GM10847 (cell line): ENCODE data around the gene ZNF563.

Experiments
- POLR2A ChIP-seq: IDR thresholded peaks from 2 replicates; pipeline ENCODE4 v1.6.1; 2011; ENCODE audit not compliant: insufficient read length; ENCODE audit errors: extremely low read depth

Gene ZNF563

DNA sequence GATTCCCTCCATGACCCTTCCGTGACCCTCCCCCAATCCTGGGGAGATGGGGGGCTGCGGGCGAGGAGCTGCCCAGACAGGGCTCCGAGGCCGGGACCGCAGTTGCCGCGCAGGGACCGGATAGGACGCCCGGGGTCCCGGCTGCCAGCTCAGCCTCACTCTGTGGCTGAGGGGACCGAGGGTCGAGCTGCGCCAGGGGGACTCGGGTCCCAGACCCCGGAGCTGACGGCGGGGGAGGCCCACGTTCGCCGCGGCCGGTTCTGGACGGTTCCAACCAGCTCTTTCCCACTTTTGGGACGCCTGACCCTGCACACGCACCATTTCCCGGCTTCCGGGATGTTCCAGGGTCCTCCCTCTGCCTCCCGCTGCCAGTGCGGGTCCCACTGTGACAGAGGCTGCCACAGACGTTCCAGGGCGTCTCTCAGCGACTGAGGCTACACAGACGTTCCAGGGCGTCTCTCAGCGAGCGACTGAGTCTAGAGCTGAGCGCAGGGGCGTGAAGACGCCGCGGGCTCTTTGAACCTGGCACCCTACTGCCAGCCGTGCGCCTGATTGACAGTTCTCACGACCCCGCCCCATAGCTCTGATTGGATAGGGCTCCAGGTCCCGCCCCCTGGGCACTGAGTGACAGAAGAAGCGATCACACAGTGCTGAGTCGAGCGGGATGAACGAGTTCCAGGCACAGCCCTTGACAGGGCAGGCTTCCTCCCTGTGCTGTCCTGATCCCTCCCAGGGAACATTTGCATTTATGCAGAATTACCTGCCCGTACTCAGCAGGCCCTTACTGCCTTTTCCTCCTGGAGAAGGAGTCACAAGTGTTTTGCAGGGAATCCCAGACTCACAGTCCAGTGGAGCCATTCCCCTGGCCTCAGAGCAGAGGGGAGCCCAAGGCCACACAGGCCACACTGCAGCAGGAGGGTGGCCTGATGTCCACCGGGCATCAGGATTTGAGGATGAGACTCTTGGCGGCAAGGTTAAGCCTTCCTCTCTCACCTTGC, at the start of gene ZNF563:
ZNF563 (minus strand) TSS at position 472 of the 998 bp plus-strand sequence; CDS start at position 321, 151 bp downstream.
- peak; percentile 96 for TF ChIP-seq POLR2A

DNA sequence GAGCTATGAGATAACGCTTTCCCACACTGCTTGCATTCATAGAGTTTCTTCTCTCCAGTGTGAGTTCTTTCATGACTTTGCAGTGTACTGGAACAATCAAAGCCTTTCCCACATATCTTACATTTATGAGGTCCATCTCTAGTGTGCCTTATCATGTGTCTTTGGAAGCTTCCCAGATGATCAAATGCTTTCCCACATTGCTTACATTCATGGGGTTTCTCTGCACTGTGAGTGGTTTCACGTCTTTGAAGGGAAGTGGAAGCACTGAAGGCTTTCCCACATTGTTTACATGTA, 47.0 kb upstream of the ZNF563 start:
- no peak for TF ChIP-seq POLR2A

DNA sequence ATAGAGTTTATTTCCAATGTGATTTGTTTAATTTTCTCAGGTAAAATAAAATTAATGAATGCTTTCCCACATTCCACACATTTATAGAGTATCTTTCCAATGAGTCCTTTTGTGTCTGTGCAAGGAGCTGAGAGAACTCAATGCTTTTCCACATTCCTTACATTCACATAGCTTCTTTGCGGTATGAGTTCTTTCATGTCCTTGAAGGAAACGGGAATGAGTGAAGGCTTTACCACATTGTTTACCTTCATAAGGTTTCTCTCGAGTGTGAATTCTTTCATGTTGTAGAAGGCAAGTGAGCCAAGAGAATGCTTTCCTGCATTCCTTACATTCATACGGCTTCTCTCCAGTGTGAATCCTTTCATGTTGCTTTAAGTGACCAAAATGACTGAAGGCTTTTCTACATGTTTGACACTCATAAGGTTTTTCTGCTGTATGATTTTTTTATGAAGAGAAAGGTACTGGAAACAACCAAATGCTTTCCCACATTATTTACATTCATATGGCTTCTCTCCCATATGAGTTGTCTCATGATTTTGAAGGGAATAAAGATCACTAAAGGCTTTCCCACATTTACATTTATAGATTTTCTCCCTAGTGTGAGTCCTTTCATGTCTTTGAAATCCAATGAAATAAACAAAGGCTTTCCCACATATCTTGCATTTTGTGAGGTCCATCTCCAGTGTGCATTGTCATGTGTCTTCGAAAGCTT, 46.5 kb upstream of the ZNF563 start:
- TF ChIP-seq POLR2A = no peak

DNA sequence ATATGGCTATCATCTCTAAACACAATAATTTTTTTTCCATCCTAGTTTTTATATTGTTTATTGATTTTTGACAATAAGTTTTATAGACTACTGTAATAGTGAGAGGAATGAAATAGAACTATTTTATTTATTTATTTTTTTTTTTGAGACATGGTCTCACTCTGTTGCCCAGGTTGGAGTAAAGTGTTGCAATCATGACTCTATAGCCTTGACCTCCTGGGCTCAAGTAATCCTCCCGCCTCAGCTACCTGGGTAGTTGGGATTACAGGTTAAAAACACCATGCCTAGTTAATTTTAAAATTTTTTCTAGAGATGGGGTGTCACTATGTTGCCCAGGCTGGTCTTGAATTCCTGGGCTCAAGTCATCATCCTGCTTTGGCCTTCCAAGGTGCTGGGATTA, 40.6 kb upstream of the ZNF563 start:
- no peak for TF ChIP-seq POLR2A

DNA sequence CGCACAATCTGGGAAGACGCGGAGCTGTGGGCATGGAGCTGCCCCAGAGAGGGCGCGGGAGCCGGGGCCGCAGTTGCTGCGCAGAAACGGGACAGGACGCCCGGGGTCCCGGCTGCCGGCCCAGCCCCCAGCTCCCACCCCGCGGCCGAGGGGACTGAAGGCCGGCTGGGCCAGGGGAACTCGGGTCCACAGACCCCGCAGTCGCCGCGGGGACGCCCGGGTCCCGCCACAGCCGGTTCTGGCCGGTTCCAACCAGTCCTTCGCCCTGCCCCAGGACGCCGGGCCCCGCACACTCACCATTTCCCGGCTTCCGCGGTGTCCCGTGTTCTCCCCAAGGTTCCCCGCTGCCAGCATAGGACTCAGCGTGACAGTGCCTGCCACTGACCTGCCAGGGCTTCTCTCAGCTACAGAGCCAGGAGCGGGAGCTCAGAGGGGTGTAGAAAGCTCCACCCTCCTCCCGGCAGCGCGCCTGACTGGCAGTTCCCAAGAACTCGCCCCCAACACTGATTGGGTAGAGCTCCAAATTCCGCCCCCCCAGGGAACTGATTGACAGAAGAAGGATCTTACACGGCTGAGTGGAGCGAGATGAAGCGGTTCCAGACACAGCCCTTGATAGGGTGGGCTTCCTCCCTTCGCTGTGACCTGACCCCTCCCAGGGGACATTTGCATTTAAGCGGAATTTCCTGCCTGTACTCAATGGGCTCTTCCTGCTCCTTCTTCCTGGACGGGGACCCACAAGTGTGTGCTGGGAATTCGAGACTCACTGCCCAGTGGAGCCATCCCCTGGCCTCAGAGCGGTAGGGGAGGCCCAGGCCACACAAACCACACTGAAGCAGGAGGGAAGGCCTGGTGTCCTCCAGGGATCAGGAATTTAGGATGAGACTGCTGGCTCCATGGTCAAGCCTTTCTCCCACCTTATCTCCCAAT, 32.1 kb upstream of the ZNF563 start, which contains the start of gene ZNF442:
ZNF442 (minus strand) TSS at position 448 of the 927 bp plus-strand sequence. CDS start 2,052 bp downstream, outside the sequence.
- TF ChIP-seq POLR2A = peak; percentile 67

DNA sequence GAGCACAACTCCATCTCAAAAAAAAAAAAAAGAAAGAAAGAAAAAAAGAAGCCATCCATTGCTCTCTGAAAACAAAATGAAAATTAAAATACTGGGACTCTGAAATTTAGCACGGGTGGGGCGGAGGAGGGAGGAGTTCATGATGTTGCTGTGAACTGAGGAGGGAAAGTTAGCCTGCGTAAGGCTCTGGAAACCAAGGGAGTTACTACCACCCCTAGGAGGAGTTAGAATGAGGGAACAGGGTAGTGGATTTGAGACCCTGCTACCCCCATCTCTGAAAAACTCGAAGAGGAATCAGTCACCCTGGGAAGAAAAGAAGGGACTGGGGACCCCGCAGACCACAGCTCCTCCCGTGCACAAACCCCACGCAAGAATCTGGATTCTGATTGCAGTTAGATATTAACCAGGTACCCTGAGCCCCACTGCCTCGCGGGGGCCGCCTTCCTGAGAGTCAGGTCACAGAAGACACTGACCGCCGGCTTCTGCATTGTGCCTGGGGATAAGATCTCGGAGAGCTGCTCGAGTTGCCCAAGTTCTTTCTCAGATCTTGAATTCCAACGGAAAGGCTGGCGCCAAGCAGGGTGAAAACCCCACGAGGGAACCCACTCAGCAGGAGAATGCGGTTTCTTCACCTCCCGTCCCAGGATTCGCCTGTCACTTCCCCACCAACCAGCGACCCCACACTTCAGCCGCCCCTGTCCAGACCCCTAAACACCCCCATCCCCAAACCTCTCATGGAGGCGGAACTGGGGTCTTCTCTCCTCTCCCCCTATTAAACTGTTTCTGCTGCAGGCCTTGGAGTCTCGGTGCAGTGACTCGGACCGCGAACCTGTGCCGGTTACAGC, 31.2 kb upstream of the ZNF563 start:
- no peak for TF ChIP-seq POLR2A

DNA sequence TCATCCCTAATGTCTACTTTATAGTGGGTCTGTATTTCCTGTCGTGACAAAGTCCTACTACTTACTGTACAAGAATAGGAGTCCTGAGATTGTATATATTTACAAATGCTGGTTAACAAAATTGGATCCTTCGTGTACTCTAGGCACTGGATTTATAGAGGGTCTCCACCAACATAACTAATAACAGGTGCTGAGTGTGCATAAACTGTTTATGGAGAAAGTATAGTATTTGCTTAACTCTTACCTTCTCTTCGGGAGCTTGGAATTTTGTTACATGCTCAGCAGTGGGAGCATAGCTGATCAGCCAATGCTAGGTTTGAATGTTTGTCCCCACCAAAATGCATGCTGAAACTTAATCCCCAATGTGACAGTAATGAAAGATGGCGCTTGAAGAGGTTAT, 19.9 kb upstream of the ZNF563 start:
- no peak for TF ChIP-seq POLR2A

DNA sequence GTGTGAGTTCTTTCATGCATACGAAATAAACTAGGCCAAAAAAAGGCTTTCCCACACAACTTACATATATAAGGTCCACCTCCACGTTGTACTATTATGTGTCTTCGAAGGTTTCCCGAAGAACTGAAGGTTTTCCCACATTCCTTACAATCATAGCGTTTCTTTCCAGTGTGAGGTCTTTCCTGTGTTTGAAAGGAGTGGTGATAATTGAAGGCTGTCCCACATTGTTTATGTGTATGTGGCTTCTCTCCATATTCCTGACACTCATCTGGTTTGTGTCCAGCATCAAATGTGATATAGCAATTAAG, 17.4 kb upstream of the ZNF563 start:
- no peak for TF ChIP-seq POLR2A

DNA sequence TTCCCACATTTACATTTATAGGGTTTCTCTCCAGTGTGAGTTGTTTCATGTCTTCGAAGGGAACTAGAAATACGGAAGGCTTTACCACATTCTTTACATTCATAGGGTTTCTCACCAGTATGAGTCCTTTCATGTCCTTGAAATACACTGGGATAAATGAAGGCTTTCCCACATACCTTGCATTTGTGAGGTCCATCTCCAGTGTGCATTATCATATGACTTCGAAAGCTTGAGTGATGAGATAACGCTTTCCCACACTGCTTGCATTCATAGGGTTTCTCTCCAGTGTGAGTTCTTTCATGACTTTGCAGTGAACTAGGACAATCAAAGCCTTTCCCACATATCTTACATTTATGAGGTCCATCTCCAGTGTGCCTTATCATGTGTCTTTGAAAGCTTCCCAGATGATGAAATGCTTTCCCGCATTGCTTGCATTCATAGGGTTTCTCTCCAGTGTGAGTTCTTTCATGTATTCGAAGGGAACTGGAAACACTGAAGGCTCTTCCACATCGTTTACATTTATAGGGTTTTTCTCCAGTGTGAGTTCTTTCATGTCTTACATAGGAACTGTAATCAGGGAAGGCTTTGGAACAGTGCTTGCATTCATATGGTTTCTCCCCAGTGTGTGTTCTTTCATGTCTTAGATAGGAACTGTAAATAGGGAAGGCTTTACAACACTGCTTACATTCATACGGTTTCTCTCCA, 16.9 kb upstream of the ZNF563 start:
- TF ChIP-seq POLR2A = no peak

DNA sequence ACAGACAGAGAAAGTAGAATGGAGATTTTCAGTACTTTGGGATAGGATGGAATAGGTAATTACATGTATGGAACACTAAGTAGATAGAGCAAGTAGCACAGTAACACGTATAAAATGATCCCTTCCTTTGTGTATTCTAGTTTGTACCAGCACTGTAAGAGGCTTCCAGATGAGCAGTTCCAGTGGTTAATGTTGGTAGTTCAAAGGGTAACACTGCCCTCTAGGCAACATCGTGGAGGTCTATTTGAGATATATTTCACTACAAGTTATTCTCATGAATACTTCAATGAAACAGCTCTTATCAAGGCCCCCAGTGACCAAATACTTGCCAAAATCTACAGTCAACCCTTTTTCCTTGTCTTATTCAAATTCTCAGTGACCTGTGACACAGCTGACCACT, 13.5 kb upstream of the ZNF563 start:
- TF ChIP-seq POLR2A = no peak

DNA sequence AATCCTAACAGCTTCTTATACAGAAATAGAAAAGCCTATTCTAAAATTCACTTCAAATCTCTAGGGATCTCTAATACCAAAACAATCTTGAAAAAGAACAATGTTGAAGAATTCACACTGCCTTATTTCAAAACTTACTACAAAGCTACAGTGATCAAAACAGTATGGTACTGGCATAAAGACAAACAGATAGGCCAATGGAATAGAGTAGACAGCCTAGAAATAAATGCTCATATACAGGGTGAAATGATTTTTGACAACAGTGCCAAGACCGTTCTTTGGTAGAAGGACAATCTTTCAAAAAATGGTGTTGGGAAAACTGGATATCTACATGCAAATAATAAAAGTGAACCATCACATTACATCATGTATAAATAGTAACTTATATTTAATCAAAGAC, 11.8 kb upstream of the ZNF563 start:
- TF ChIP-seq POLR2A = no peak

DNA sequence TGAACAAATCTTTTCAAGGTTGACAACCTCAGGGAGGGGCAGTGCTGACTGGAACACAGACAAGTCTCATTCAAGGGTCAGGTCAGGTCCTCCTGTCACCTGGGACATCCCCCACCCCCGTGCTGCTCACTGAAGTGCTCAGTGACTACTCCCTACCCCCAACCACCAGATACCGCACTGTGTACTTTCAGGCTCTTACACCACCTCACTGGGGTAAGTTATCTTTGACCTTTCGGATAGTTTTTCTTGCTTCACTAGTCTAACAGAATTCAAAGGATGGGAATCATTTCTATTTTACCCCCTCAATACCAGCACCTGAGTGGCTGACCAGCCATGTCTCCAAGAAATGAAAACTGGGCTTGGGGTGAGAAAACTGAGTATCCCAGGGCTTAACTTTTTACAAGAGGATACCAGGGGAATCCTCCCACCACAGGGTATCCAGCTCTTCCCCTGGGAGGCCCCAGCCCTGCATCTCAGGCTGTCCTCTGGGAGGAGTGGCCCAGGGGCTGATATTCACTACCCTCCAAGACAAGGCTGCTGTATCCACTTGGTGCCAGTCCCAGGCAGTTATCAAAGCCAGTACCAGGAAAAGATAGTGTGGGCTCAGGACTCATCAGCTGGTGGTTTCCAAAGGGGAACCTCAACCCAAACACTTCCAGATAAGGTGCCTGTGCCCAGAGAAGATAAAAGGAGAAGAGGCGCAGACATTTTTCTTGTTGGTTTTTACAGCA, 2.1 kb downstream of the ZNF563 start:
- TF ChIP-seq POLR2A = no peak

DNA sequence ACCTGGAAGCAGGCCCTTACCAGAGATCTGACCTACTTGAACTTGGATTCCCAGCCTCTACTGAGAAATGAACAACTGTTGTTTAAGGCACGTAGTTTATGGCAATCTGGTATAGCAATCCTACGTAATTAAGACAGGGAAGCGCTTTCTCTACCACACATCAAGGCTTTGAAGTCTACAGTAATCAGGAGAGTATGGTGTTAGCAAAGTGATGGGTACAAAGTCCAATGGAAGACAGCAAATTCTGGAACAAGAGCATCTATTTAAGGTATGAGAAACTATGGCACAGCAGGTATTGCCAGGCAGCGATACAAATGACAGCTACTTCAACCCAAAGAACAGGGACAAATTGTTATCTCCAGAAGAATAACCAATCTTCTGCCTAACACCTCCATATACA, 3.1 kb downstream of the ZNF563 start:
- TF ChIP-seq POLR2A = no peak

DNA sequence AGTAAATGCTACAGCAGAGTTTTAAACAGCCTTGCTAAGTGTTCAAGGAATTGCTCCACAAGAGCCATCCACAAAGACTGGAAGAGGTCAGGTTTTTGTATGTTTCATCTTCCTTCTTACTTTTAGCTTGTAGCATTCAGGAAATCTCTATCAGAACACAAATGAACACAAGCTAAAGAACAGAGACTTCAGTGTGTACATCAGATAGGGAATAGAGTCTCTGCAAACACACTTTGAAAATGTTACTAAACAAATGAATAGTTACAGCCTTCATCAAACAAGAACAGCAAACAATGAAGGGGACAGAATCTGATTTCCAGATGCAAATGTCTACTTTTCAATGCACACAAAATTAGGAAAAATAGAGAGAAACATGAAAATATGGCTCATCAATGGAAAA, 7.7 kb downstream of the ZNF563 start:
- TF ChIP-seq POLR2A = no peak
